GM18870 (cell line): ENCODE measurements around the gene TNNI3K.

Experiments used
- ATAC-seq: cut with Tn5 transposase; IDR thresholded peaks from one replicate; pipeline ENCODE4 v1.9.1; 2021; ENCODE audit warnings: moderate library complexity; ENCODE audit not compliant: unreplicated experiment

Gene TNNI3K

DNA sequence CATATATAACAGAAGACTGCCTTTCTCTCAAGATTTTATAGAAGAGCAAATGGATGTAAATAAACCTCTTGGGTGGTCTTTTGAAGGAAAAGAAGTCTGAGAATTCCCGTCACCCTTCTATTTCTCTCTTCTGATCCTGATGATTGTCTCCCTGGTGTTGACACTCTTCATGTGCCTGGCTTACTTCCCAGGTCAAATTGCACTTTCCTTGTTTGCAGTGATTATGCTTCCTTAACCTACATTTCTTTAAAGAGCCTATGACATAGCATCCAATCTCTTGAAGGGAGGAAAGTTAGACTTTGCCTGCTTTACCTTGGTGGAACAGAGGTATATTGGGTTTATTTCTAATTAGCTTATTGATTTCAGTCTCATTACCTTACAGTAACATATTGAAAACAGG, 197.1 kb downstream of the TNNI3K start:
- ATAC-seq, result no peak

DNA sequence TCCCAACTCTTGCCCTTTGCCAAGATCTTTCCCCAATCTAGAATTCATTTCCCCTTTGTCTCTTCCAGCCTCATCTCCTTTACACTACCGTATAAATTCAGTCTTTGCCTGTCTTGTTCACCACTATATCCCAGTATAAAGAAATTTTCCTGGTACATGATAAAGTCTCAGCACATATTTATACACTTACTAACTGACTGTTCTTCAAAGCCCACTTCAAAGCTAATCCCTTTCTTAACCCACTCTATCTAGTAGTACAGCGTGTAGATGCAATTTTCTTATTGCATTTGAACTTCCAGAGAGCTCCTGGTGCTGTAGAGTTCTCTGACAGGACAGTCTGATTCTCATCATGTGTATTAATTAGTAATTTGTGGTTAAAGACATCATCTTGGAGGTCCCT, 199.1 kb downstream of the TNNI3K start:
- ATAC-seq, result no peak

GRCh38 chr1:74436078-74436477, 200.9 kb downstream of the TNNI3K start:
- no peak for ATAC-seq

DNA sequence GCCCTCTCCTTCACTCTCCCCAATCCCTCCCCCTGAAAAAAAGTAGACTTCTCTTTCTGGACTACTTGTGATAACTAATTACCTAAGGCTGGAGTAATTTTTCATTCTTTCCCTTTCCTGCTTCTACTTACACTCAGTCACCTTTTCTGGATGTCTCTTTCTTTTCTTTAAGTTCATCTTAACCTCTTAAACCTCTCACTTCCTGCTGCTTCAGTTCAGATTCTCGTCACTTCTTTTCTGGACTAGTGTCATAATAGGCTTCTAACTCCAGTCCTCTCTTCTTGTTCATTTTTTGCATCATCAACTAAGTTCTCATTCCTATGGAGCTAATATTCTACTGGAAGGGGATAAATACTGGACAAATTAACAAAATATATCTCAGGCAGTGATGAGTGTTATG, 201.8 kb downstream of the TNNI3K start:
- ATAC-seq, result peak; percentile 51

DNA sequence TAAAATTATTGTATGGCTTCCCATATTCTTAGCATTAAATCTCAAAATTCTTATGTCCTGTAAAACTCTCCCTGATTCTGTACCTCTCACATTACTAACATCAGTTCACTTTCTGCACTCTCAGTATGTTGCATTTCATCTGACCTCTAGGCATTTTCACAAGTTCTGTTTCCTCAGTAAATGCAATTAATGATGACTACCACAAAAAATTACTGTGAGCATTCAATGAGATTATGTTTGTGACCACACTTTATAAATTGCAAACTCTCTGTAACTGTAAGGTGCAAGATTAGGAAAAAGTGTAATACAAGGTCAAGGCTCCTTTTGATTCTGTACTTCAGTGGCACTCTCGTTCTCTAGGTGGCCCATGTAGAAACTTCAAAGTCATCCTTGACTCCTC, 216.8 kb downstream of the TNNI3K start:
- no peak for ATAC-seq

- no peak for ATAC-seq
Measured at GRCh38 chr1:74453277-74453676, 218.1 kb downstream of the TNNI3K start.

- ATAC-seq, result no peak
Measured at GRCh38 chr1:74455390-74455789, 220.2 kb downstream of the TNNI3K start.

- no peak for ATAC-seq
Measured at GRCh38 chr1:74457253-74457652, 222.1 kb downstream of the TNNI3K start.

GRCh38 chr1:74463333-74463988, 228.3 kb downstream of the TNNI3K start:
- peak; percentile 97 for ATAC-seq

GRCh38 chr1:74464037-74464436, 228.8 kb downstream of the TNNI3K start:
- ATAC-seq, result no peak

GRCh38 chr1:74465193-74465681, 230.1 kb downstream of the TNNI3K start:
- no peak for ATAC-seq

DNA sequence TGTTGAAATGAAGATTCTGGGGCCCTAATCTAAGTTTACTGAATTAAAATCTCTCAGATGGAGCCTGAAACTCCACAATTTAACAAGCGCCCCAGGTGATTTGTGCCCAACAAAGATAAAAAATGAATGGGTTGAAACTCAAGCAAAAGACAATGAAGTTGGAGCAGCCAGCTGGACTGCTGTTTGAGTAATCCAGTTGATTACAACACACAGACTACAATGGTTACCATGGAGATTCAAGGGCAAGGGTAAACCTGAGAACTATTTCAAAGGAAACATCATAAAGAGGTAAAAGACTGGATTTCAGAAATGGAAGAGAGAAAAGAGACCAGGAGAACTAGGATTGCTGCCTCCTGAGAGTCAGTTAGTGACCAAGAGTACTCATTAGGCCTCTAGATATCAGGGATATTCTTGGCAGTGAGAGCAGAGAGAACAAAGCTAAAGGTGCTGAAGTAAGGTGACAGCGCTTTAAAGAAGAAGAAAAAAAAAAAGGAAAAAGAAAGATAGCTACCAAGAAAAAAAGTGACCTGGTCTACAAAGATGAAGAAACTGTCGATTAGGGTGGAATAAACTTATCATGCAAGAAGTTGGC, 232.7 kb downstream of the TNNI3K start:
- no peak for ATAC-seq

DNA sequence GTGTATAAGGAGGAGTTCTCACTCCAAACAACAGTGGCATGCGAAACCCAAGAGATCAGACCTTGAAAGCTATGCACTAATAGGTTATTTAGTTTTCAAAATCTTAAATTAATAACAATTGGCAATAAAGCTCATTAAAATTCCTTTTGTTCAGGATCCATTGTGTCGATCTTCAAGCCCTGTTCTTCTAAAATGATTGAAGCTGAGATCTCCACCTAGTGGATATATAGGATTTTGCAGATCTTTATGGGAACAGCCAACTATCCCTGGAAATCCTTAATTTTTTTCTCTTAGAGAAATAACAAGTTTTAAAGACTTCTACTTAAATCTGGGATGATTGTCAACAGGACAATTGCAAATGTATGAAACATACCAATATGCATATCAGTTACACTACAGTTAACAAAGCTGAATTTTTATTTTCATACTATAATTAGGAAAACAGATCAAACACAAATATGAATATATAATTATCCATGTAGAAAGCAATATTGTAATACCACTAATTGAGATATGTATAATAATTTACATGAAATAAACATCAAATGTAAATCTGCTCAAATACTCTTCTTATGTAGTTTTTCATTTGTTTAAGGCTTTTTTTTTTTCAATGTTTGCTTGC, 233.9 kb downstream of the TNNI3K start:
- ATAC-seq, result no peak

- ATAC-seq, result no peak
Measured at GRCh38 chr1:74470251-74470650, 235.1 kb downstream of the TNNI3K start.

DNA sequence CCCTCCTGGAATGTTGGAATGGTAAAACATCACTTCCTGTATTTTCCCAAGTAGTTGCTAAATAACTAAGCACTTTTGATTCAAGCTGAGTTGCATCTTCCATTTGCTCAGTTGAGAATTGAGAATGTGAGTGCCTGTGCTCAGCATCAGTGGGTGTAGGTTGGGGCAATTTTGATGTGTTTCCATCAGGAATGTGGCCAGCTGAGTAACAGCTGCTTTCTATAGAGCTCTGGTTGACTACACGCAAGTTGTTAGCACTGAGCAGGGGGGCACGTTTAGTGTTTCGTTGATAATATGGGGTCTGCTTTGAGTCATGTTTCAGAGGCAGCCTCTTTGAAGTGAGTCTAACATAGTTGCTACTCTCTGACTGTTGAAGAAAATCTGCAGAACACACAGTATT, 235.7 kb downstream of the TNNI3K start:
- ATAC-seq, result no peak

GRCh38 chr1:74471470-74471869, 236.3 kb downstream of the TNNI3K start:
- ATAC-seq, result no peak

GRCh38 chr1:74474585-74474984, 239.4 kb downstream of the TNNI3K start:
- no peak for ATAC-seq

DNA sequence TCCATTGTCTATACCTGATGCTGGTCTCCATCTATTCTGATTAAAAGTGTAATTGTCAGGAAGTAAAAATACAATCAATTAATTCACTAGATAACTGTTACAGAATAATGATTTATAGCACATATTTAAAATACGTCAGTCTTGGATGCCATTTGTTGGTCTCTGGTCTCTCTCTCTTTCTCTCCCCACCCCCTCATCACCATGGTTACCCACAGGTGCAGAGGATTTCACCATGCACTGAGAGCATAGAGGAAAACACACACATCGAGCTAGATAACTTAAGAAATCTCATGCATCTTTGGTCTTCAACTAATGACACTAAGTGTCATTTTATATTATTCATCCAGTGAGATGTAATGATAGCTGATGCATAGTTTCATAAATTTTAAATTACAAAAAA, 243.8 kb downstream of the TNNI3K start:
- no peak for ATAC-seq

- ATAC-seq, result no peak
Measured at GRCh38 chr1:74480068-74480467, 244.9 kb downstream of the TNNI3K start.

DNA sequence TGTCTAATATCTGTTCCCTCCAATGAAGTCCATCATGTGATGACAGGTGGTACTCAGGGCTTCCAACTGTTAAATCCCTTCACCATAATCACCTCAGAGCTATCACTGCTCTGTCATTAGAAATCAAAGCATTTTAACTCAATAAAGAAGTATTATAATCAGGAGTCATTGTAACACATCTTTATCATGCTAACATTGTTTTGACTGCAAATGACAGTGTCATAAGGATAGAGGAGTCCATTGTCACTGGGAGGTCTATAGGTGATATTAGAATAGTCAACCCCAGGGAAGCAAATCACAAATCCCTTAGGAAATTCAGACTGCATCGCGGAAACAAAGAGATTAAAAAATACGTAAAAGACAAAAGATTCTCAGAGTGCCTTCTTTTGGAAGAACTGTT, 246.4 kb downstream of the TNNI3K start:
- ATAC-seq, result no peak

DNA sequence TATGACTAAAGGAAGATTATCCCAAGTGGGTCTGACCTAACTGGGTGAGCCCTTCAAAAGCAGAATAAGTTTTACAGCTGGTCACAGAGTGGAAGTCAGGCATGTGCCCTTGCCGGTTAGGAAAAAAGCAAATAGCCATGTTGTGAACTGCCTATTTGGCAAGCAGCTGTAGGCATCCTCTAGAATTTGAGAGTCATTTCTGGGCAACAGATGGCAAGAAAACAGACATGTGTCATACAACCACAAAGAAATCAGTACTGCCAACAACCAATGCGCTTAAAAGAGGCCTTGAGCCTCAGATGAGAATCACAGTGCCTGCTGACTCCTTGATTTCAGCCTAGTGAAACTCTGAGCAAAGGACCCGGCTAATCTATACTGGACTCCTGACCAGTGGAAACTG, 250.4 kb downstream of the TNNI3K start:
- ATAC-seq, result no peak

DNA sequence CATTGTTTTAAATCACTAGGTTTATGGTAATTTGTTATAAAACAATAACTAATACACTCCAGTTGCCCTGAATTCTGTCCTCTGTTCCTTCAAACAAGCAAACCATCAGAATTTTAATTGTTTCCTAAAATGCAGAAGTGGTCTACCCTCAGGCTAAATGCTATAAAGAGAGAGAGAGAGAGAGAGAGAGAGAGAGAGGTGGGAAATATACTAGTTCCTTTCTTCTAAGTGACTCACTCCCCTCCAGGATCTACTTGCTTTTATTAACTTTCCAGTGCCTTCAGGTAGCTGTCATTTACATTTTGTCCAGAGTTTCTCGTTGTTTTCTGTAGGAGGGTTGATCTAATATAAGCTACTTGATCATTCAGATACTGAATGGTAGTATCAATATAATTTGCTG, 250.8 kb downstream of the TNNI3K start:
- no peak for ATAC-seq
